GM12875 (cell line): Measurements from ENCODE around the gene TTLL11.

Experiments
- H3K4me3 ChIP-seq: one replicate; pipeline ENCODE4 v1.5.1; 2011; ENCODE audit warnings: low read depth, low read length, control low read depth
- CTCF ChIP-seq: IDR thresholded peaks from 2 replicates; pipeline ENCODE4 v1.5.1; 2011; ENCODE audit warnings: low read depth, mild to moderate bottlenecking, control low read depth, inconsistent platforms, low read length, moderate library complexity, borderline replicate concordance; ENCODE audit not compliant: insufficient read depth

Gene TTLL11

GRCh38 chr9:122092611-122093506 is at the start of gene TTLL11:
TTLL11 (minus strand) TSS chr9:122093308; CDS start chr9:122093148, 160 bp downstream.
- no peak for TF ChIP-seq CTCF
- H3K4me3 ChIP-seq = peak within 1 kb of the TSS; percentile 88

GRCh38 chr9:122141671-122142070 is 48.6 kb upstream of the TTLL11 start:
- H3K4me3 ChIP-seq = no peak overlapping the region
- no peak for TF ChIP-seq CTCF

DNA sequence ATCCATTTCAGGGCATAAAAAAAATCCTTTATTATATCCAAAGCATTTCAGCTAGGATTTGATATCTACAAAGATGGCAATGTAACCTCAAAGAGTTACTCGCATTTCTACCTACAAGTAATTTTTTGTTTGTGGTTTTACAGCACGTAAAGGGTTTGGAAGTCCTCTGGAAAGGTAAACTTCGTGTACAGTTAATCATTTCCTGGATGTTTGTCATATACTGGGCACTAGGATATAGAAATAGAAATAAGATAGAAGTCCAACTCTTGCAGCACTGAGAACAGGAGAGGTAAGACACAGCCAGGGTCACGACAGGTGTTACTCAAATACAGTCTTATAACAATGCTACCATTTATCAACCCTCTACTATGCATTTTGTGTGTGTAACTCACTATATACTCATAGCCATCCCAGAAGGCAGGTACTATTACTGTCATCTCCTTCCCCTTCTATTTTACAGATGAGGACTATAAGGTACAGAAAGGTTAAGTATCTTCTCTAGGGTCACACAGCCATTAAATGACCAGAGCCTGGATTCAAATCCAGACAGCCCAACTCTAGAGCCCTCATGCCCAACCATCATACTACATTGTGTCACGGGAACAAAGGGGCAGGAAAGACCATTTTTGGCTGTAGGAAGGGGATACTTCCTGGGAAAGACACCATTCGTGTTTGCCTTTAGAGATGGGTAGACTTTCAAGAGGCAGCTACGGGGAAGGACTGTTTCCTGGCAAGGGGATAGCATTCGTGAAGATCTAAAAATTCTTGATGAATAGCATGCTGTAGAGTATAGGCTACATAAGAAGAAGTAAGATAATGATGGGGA is 47.5 kb upstream of the TTLL11 start:
- no peak overlapping the region for H3K4me3 ChIP-seq
- TF ChIP-seq CTCF = no peak

- no peak overlapping the region for H3K4me3 ChIP-seq
- TF ChIP-seq CTCF = no peak
Observed at GRCh38 chr9:122138560-122139268, 45.6 kb upstream of the TTLL11 start.

DNA sequence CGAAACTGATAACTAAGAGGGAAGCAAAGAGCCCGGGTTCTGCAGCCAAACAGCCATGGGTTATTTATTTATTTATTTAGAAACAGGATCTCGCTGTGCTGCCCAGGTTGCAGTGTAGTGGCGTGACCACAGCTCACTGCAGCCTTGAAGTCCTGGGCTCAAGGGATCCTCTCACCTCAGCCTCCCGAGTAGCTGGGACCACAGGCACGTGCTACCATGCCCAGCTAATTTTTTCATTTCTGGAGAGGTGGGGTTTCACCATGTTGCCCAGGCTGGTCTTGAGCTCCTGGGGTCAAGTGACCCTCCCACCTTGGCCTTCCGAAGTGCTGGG is 42.4 kb upstream of the TTLL11 start:
- no peak overlapping the region for H3K4me3 ChIP-seq
- no peak for TF ChIP-seq CTCF

GRCh38 chr9:122134822-122135528 is 41.9 kb upstream of the TTLL11 start:
- no peak for TF ChIP-seq CTCF
- H3K4me3 ChIP-seq = no peak overlapping the region
